Measurements from ENCODE around the gene ELAC2. TPM values are rescaled to one million over a fixed set of nuclear protein-coding genes. Genes with fewer than 3 reads are reported as not detected.

The ELAC2 gene, protein sequence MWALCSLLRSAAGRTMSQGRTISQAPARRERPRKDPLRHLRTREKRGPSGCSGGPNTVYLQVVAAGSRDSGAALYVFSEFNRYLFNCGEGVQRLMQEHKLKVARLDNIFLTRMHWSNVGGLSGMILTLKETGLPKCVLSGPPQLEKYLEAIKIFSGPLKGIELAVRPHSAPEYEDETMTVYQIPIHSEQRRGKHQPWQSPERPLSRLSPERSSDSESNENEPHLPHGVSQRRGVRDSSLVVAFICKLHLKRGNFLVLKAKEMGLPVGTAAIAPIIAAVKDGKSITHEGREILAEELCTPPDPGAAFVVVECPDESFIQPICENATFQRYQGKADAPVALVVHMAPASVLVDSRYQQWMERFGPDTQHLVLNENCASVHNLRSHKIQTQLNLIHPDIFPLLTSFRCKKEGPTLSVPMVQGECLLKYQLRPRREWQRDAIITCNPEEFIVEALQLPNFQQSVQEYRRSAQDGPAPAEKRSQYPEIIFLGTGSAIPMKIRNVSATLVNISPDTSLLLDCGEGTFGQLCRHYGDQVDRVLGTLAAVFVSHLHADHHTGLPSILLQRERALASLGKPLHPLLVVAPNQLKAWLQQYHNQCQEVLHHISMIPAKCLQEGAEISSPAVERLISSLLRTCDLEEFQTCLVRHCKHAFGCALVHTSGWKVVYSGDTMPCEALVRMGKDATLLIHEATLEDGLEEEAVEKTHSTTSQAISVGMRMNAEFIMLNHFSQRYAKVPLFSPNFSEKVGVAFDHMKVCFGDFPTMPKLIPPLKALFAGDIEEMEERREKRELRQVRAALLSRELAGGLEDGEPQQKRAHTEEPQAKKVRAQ
- 114 and 119 TPM in 2 replicates for total RNA-seq (2014; rRNA removed; shearing (Covaris generic))

- in situ Hi-C loops (cut with HindIII; ENCODE audit: low sequenced_read_pairs), result no loop called here
- DNase-seq (ENCODE audit: low spot score), result peak; percentile 99
These were observed at the start of gene ELAC2 for GRCh38 chr17:13017655-13018459. ELAC2 (minus strand) TSS chr17:13018027; CDS start chr17:13017947, 80 bp downstream.

- DNase-seq (ENCODE audit: low spot score), result no peak
- in situ Hi-C loops (cut with HindIII; ENCODE audit: low sequenced_read_pairs), result no loop called here
These were observed 47.2 kb upstream of the ELAC2 start for GRCh38 chr17:13065032-13065431.

- in situ Hi-C loops (cut with HindIII; ENCODE audit: low sequenced_read_pairs), result no loop called here
These were observed 37.3 kb upstream of the ELAC2 start for GRCh38 chr17:13055131-13055530.

GRCh38 chr17:13054666-13055065 is 36.8 kb upstream of the ELAC2 start:
- DNase-seq (ENCODE audit: low spot score), result no peak
- in situ Hi-C loops (cut with HindIII; ENCODE audit: low sequenced_read_pairs), result no loop called here

More at GRCh38 chr17:13055131-13055530, 37.3 kb upstream of the ELAC2 start:
- DNase-seq (ENCODE audit: low spot score), result no peak

DNA sequence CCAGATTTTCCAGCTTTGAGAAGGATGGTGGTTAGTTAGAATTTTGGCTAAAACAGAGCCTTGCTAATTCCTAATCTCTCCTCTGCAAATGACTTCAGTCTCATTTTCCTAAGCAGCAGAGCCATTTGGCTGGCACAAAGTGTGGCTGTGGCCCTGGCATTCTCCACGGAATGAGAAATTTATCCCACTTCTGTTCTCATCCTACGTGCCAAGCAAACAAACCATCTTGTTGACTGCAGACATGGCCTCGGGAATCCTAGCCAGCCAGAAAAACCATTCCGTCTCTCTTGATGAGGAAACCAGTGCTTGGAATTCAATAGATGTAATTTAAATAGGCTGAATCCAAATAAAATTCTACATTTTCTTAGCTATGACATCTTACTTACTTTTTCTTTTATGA is 34.1 kb upstream of the ELAC2 start:
- in situ Hi-C loops (cut with HindIII; ENCODE audit: low sequenced_read_pairs), result no loop called here
- peak; percentile 94 for DNase-seq (ENCODE audit: low spot score)

DNA sequence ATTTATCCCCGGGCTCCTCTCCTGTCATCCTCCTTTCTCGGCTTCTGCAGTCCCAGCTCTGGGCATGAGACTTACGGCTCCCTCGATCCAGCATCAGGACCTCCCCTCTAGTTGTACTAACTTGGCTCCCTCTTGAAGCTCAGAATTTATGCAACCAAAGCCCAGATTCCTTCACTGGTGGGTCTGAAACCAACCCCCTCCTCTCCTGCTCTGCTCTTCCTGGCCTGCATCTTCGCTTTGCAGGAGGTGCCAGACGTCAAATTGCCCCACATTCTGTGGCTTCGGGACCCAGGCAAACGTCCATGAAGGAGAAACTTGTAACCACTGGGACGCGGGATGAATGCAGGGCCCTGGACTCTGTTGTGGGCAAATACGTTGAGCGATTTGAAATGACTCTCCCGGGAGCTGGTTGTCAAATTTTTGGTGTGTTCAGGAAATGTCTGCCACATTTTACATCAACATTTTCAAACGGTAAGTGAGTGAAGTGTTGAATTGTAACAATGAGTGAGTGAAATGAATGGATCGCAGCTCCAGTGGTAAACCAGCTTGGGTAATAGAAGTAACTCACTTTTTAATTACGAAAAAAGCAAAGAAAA is 29.3 kb upstream of the ELAC2 start:
- in situ Hi-C loops (cut with HindIII; ENCODE audit: low sequenced_read_pairs), result no loop called here
- no peak for DNase-seq (ENCODE audit: low spot score)

GRCh38 chr17:13046361-13046760 is 28.5 kb upstream of the ELAC2 start:
- no peak for DNase-seq (ENCODE audit: low spot score)

DNA sequence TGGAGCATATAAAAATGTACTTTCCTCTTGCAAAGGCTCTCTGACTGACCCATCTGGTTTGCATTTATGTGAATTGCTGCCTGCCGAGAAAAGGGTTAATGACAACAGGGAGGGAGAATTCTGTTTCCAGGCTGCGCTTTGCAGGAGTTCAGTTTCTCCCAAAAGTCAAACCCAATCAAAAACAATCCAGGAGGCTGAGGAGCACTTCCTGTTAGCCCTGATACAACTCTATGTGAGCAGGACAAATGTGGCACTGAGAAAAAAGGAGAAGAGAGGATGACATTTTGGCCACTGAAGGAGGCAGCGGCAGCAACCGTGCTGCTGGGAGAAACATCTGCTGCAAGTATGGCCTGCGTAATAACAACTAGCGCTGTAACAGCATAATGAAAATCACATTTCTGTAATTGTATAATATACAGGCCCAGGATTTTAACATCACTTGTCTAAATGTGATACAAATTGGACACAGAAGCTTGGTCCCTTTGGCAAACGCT is 26.8 kb upstream of the ELAC2 start:
- no peak for DNase-seq (ENCODE audit: low spot score)
- in situ Hi-C loops (cut with HindIII; ENCODE audit: low sequenced_read_pairs), result no loop called here

More at GRCh38 chr17:13046361-13046760, 28.5 kb upstream of the ELAC2 start:
- in situ Hi-C loops (cut with HindIII; ENCODE audit: low sequenced_read_pairs), result no loop called here

GRCh38 chr17:13038931-13039665 is 21.3 kb upstream of the ELAC2 start:
- in situ Hi-C loops (cut with HindIII; ENCODE audit: low sequenced_read_pairs), result no loop called here
- DNase-seq (ENCODE audit: low spot score), result peak; percentile 88

GRCh38 chr17:13036751-13037150 is 18.9 kb upstream of the ELAC2 start:
- DNase-seq (ENCODE audit: low spot score), result no peak
- in situ Hi-C loops (cut with HindIII; ENCODE audit: low sequenced_read_pairs), result no loop called here

GRCh38 chr17:13035420-13035819 is 17.6 kb upstream of the ELAC2 start:
- no peak for DNase-seq (ENCODE audit: low spot score)
- in situ Hi-C loops (cut with HindIII; ENCODE audit: low sequenced_read_pairs), result no loop called here

DNA sequence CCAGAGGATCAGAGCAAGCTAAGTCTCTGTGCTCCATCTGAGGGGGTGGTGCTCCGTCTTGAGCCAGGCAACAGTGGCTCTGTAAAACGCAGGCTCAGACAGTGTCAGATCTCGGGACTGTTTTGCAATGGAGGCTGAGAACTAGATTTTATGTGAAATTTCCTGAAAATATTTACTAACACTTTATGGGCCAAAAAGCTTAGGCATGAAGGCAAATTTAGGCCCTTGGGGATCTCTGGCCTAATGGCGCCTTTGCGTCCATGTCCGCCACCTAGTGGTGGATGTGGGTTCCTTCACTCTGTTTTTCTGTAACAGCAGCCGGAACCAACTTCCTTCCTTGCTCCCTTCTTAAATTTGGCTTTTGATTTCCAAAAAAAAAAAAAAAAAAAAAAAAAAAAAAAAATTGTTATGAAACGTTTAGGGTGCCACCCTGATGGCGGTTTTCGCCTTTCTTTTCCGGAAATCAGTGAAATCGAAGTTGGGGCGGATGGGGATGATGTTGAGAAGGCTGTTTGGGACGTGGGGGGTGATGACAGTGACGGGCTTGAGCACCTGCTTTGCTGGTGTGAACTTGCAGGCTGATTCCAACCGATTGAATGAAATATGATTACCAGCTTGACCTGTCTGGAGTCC is 14.0 kb upstream of the ELAC2 start:
- DNase-seq (ENCODE audit: low spot score), result no peak
- in situ Hi-C loops (cut with HindIII; ENCODE audit: low sequenced_read_pairs), result no loop called here

GRCh38 chr17:13030459-13031300 is 12.9 kb upstream of the ELAC2 start:
- in situ Hi-C loops (cut with HindIII; ENCODE audit: low sequenced_read_pairs), result no loop called here
- peak; percentile 87 for DNase-seq (ENCODE audit: low spot score)

GRCh38 chr17:13030056-13030455 is 12.2 kb upstream of the ELAC2 start:
- DNase-seq (ENCODE audit: low spot score), result no peak
- in situ Hi-C loops (cut with HindIII; ENCODE audit: low sequenced_read_pairs), result no loop called here

- no peak for DNase-seq (ENCODE audit: low spot score)
- in situ Hi-C loops (cut with HindIII; ENCODE audit: low sequenced_read_pairs), result no loop called here
These were observed 11.5 kb upstream of the ELAC2 start for GRCh38 chr17:13029340-13029739.

DNA sequence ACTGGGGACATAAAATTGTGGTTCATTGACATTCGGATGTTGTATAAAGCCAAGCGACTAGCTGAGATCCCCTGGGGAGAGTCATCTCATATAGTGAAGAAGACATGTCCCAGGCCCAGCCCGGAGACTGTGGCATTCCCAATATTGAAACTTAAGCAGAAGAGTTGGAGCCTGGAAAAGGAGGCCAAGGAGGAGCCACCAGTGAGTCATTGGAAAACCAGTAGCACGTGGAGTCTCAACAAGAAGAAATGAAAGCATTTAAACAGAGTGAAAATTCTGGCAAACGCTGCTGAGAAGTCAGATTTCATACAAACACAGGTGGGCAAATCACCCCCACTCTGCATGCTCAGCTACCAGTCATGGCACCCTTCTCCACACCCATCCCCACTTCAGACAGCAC is 9.4 kb upstream of the ELAC2 start:
- in situ Hi-C loops (cut with HindIII; ENCODE audit: low sequenced_read_pairs), result no loop called here
- no peak for DNase-seq (ENCODE audit: low spot score)

- in situ Hi-C loops (cut with HindIII; ENCODE audit: low sequenced_read_pairs), result no loop called here
- no peak for DNase-seq (ENCODE audit: low spot score)
These were observed 7.9 kb upstream of the ELAC2 start for GRCh38 chr17:13025687-13026086.
